ENCODE results near the gene ATF6.

DNA sequence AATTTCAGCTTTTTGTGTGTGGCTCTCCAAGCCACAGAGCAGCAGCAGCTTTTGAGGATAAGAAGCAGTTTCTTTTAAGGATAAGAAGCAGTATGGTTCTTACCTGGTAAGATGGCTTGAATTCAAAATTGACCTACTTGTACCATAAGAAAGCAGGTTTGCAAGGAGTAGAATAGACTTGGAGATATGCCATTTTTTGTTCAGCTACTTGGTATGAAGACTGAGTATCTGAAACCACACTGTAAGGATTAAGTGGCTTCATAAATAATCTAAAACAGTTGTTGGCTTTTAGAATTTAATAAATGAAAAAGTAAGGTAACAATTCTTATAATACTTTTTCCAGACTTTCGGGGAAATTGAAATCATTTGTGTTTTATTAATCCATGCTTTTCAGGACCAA lies 74.2 kb downstream of the ATF6 start:
- TF ChIP-seq EZH2phosphoT487 (IDR thresholded peaks at IDR 0.05; ENCODE audit: borderline replicate concordance, low read depth, low read length): no peak
- TF ChIP-seq, protein P1, sequence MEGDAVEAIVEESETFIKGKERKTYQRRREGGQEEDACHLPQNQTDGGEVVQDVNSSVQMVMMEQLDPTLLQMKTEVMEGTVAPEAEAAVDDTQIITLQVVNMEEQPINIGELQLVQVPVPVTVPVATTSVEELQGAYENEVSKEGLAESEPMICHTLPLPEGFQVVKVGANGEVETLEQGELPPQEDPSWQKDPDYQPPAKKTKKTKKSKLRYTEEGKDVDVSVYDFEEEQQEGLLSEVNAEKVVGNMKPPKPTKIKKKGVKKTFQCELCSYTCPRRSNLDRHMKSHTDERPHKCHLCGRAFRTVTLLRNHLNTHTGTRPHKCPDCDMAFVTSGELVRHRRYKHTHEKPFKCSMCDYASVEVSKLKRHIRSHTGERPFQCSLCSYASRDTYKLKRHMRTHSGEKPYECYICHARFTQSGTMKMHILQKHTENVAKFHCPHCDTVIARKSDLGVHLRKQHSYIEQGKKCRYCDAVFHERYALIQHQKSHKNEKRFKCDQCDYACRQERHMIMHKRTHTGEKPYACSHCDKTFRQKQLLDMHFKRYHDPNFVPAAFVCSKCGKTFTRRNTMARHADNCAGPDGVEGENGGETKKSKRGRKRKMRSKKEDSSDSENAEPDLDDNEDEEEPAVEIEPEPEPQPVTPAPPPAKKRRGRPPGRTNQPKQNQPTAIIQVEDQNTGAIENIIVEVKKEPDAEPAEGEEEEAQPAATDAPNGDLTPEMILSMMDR (conservative IDR thresholded peaks at IDR 0.05; ENCODE audit: low read length): no peak
